Sigmoid colon (tissue), 4 donors: ENCODE data around the gene ZNF853.

Source experiments
- CTCF ChIP-seq, 4 experiments: fragments of 450-650 bp in 3 of 4; fragments of 200-600 bp in 1 of 4; IDR thresholded peaks; one replicate each; pipeline ENCODE4 v1.5.1; 2016 to 2019; ENCODE audit warnings: antibody characterized with exemption in 4 of 4, mild to moderate bottlenecking in 3 of 4, moderate library complexity in 2 of 4
- EP300 ChIP-seq, 4 donors: sonication (generic); formaldehyde crosslinking; IDR thresholded peaks; one replicate each; pipeline ENCODE4 v1.6.1; 2017; ENCODE audit warnings: antibody characterized with exemption in 4 of 4
- POLR2A ChIP-seq, 2 donors: fragments of 450-650 bp; IDR thresholded peaks; one replicate each; pipeline ENCODE4 v1.6.1; 2016; ENCODE audit warnings: antibody characterized with exemption in 2 of 2, mild to moderate bottlenecking in 2 of 2, moderate library complexity in 2 of 2

GRCh38 chr7:6644728-6645127 is 29.3 kb downstream of the ZNF853 start:
- TF ChIP-seq CTCF (IDR thresholded peaks at IDR 0.05) (no peak), EP300 (IDR thresholded peaks at IDR 0.05) (no peak), POLR2A (IDR thresholded peaks at IDR 0.05) (no peak)
